ENCODE measurements around the gene CD79B.

GRCh38 chr17:63927464-63928171 is 4.5 kb downstream of the CD79B start:
- TF ChIP-seq, protein P1, sequence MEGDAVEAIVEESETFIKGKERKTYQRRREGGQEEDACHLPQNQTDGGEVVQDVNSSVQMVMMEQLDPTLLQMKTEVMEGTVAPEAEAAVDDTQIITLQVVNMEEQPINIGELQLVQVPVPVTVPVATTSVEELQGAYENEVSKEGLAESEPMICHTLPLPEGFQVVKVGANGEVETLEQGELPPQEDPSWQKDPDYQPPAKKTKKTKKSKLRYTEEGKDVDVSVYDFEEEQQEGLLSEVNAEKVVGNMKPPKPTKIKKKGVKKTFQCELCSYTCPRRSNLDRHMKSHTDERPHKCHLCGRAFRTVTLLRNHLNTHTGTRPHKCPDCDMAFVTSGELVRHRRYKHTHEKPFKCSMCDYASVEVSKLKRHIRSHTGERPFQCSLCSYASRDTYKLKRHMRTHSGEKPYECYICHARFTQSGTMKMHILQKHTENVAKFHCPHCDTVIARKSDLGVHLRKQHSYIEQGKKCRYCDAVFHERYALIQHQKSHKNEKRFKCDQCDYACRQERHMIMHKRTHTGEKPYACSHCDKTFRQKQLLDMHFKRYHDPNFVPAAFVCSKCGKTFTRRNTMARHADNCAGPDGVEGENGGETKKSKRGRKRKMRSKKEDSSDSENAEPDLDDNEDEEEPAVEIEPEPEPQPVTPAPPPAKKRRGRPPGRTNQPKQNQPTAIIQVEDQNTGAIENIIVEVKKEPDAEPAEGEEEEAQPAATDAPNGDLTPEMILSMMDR (optimal IDR thresholded peaks at IDR 0.05 in 1 of 3, IDR thresholded peaks at IDR 0.05 in 1 of 3, conservative IDR thresholded peaks at IDR 0.05 in 1 of 3; ENCODE audit: extremely low read depth in 1 of 3, insufficient read depth in 2 of 3, low read length in 3 of 3) = no peak
- no peak for TF ChIP-seq EZH2 (IDR thresholded peaks at IDR 0.05; ENCODE audit: low read length)

Measured in keratinocyte (primary cell).